Spleen (tissue), 11 donors: ENCODE data around the gene TMEM140. TPM values are rescaled to one million over a fixed set of nuclear protein-coding genes. Genes with fewer than 3 reads are reported as not detected.
A peak's percentile ranks its signal among the peaks of the same experiment; 100 is the strongest.

Source experiments
- DNase-seq: peaks from one replicate; pipeline ENCODE4 v3.0.0-alpha.2; 2020
- H3K27ac ChIP-seq, 8 donors: fragments of 200-600 bp; sonication (generic) in 7 of 8; 1 replicate in 4 of 8; 2 replicates in 4 of 8; pipeline versions ENCODE4 v1.5.0 to v1.8.0; 2016 to 2021; ENCODE audit warnings: inconsistent platforms in 4 of 8, mild to moderate bottlenecking in 4 of 8, moderate library complexity in 1 of 8
- H3K27me3 ChIP-seq, 7 donors: fragments of 200-600 bp; sonication (generic) in 6 of 7; replicated peaks in 1 of 7; 1 replicate in 4 of 7; 2 replicates in 3 of 7; pipeline versions ENCODE4 v1.5.0 to v1.8.0; 2016 to 2021; ENCODE audit warnings: inconsistent platforms in 3 of 7, mild to moderate bottlenecking in 1 of 7
- H3K36me3 ChIP-seq, 6 donors: fragments of 200-600 bp; sonication (generic) in 5 of 6; 1 replicate in 4 of 6; 2 replicates in 2 of 6; pipeline versions ENCODE4 v1.5.0 to v1.8.0; 2016 to 2021; ENCODE audit warnings: inconsistent platforms in 2 of 6
- H3K4me1 ChIP-seq, 6 donors: fragments of 200-600 bp; sonication (generic) in 5 of 6; 1 replicate in 3 of 6; 2 replicates in 3 of 6; pipeline versions ENCODE4 v1.5.0 to v1.8.0; 2016 to 2021; ENCODE audit warnings: inconsistent platforms in 3 of 6
- H3K4me3 ChIP-seq, 8 donors: fragments of 200-600 bp; sonication (generic) in 7 of 8; 1 replicate in 4 of 8; 2 replicates in 4 of 8; pipeline versions ENCODE4 v1.5.0 to v1.8.0; 2016 to 2021; ENCODE audit warnings: inconsistent platforms in 4 of 8, mild to moderate bottlenecking in 4 of 8, moderate library complexity in 2 of 8
- H3K9me3 ChIP-seq, 8 donors: fragments of 200-600 bp; sonication (generic) in 7 of 8; 1 replicate in 4 of 8; 2 replicates in 4 of 8; pipeline versions ENCODE4 v1.5.0 to v1.8.0; 2016 to 2021; ENCODE audit warnings: inconsistent platforms in 4 of 8
- CTCF ChIP-seq, 11 experiments: fragments of 200-600 bp in 7 of 11; fragments of 450-650 bp in 4 of 11; sonication (generic) in 4 of 11; IDR thresholded peaks in 8 of 11; conservative IDR thresholded peaks in 3 of 11; 1 replicate in 7 of 11; 2 replicates in 4 of 11; pipeline versions ENCODE4 v1.4.0 to v1.8.0; 2016 to 2021; ENCODE audit warnings: antibody characterized with exemption in 11 of 11, inconsistent platforms in 4 of 11, mild to moderate bottlenecking in 1 of 11
- POLR2A ChIP-seq, 3 donors: fragments of 450-650 bp; IDR thresholded peaks; one replicate each; pipeline ENCODE4 v1.5.1; 2017; ENCODE audit warnings: antibody characterized with exemption in 3 of 3, mild to moderate bottlenecking in 1 of 3
- POLR2AphosphoS5 ChIP-seq, 3 donors: sonication (generic); formaldehyde crosslinking; IDR thresholded peaks; one replicate each; pipeline ENCODE4 v1.5.1; 2017; ENCODE audit warnings: antibody characterized with exemption in 3 of 3
- WGBS, 5 donors: extraction: QIAGEN DNeasy Blood & Tissue Kit in 3 of 5; methylation state at CpG; one replicate each; pipeline versions ENCODE4 v1.1.5 to v1.1.7; 2013 to 2018; 5-methylcytosine and 5-hydroxymethylcytosine counted together
- intact Hi-C: fragments of 100-400 bp; cut with DNase I; formaldehyde crosslinking; loops from one replicate; pipeline ENCODE4 v1.15.0; 2023; ENCODE audit warnings: low total_unique reads
- polyA plus RNA-seq, 3 donors: library from polyadenylated mRNA; stranded (reverse); fragments of 200-250 nt; gene quantifications; one replicate each; pipeline ENCODE4 v1.2.1, GENCODE V29; 2013
- total RNA-seq, 7 donors: library from RNA; depleted of rRNA in 3 of 7; stranded (reverse); fragments of >200 nt in 3 of 7; fragmentation: NEBNext Ultra II Directional in 4 of 7; extraction: Animal tissue kit (Norgen Biotek cat#: 25700) in 4 of 7; gene quantifications; one replicate each; pipeline versions ENCODE4 v1.1.0 to v1.2.1, GENCODE V29; 2016 to 2021
- donor health status: healthy with polysubstance abuse.
- donor health status: DM: no; HTN: no; CAD: no; lungs with moderate emphysema.
- donor health status: DM: no; HTN: no; CAD: no.
- donor health status: Bipolar disorder and iron deficiency.
- donor health status: healthy.
- donor health status: DM: no; HTN: no; CAD: no.
- donor health status: DM: yes; HTN: yes; CAD: no.

The TMEM140 gene
- total and polyA plus RNA-seq, 10 donors, result 7.0 to 76.1 (median 43.4) TPM

- intact Hi-C loops, result no loop called here
- Histone ChIP-seq H3K4me3 (no peak overlapping the region), H3K27ac (no peak overlapping the region), H3K9me3 (peaks cover 10 to 52% (median 43%) of the 10 kb centered on the region in 8 donors), H3K36me3 (peaks cover 0 to 41% (median 21%) of the 10 kb centered on the region in 6 donors), H3K4me1 (no peaks in the 10 kb centered on the region), H3K27me3 (no peaks in the 10 kb centered on the region)
- WGBS, 5 donors, result 85 to 93% (median 89%) methylated on average over 13 of the region's 13 CpGs
- TF ChIP-seq POLR2A (IDR thresholded peaks at IDR 0.05), result no peak
- no peak for TF ChIP-seq CTCF (IDR thresholded peaks at IDR 0.05 in 8 of 11, conservative IDR thresholded peaks at IDR 0.05 in 3 of 11)
- TF ChIP-seq POLR2AphosphoS5 (IDR thresholded peaks at IDR 0.05), result no peak
- no peak for DNase-seq
Measured at GRCh38 chr7:135178364-135178763, 30.5 kb downstream of the TMEM140 start.

GRCh38 chr7:135179321-135179925 is 31.6 kb downstream of the TMEM140 start:
- Histone ChIP-seq H3K4me1 (no peaks in the 10 kb centered on the region), H3K9me3 (peaks cover 10 to 63% (median 47%) of the 10 kb centered on the region in 8 donors), H3K4me3 (no peak overlapping the region), H3K27ac (no peak overlapping the region), H3K36me3 (peaks cover 0 to 52% (median 32%) of the 10 kb centered on the region in 6 donors), H3K27me3 (no peaks in the 10 kb centered on the region)
- TF ChIP-seq CTCF (IDR thresholded peaks at IDR 0.05 in 8 of 11, conservative IDR thresholded peaks at IDR 0.05 in 3 of 11) (no peak), POLR2AphosphoS5 (IDR thresholded peaks at IDR 0.05) (no peak), POLR2A (IDR thresholded peaks at IDR 0.05) (no peak)
- DNase-seq, result peak; percentile 17
- WGBS, 5 donors, result 93 to 97% (median 96%) methylated on average over 8 of the region's 8 CpGs
- intact Hi-C loops, result no loop called here

GRCh38 chr7:135180122-135180521 is 32.2 kb downstream of the TMEM140 start:
- 94 to 97% (median 95%) methylated on average over 5 of the region's 5 CpGs for WGBS, 5 donors
- TF ChIP-seq CTCF (IDR thresholded peaks at IDR 0.05 in 8 of 11, conservative IDR thresholded peaks at IDR 0.05 in 3 of 11), result no peak
- TF ChIP-seq POLR2AphosphoS5 (IDR thresholded peaks at IDR 0.05), result no peak
- TF ChIP-seq POLR2A (IDR thresholded peaks at IDR 0.05), result no peak
- Histone ChIP-seq H3K4me3 (no peak overlapping the region), H3K9me3 (peaks cover 10 to 66% (median 47%) of the 10 kb centered on the region in 8 donors), H3K27me3 (no peaks in the 10 kb centered on the region), H3K4me1 (no peaks in the 10 kb centered on the region), H3K27ac (no peak overlapping the region), H3K36me3 (peaks cover 0 to 59% (median 39%) of the 10 kb centered on the region in 6 donors)
- no peak for DNase-seq
- intact Hi-C loops, result no loop called here

GRCh38 chr7:135181261-135181928 is 33.5 kb downstream of the TMEM140 start:
- H3K27ac ChIP-seq, result no peak overlapping the region
- 89 to 92% (median 91%) methylated on average over 3 of the region's 3 CpGs for WGBS, 5 donors
- no peak overlapping the region for H3K4me3 ChIP-seq
- H3K4me1 ChIP-seq, result no peaks in the 10 kb centered on the region
- H3K27me3 ChIP-seq, result no peaks in the 10 kb centered on the region
- TF ChIP-seq POLR2AphosphoS5 (IDR thresholded peaks at IDR 0.05), result no peak
- TF ChIP-seq POLR2A (IDR thresholded peaks at IDR 0.05), result no peak
- TF ChIP-seq CTCF (IDR thresholded peaks at IDR 0.05 in 8 of 11, conservative IDR thresholded peaks at IDR 0.05 in 3 of 11), result no peak
- intact Hi-C loops, result no loop called here
- H3K9me3 ChIP-seq, result peaks cover 10 to 66% (median 47%) of the 10 kb centered on the region in 8 donors
- H3K36me3 ChIP-seq, result peaks cover 0 to 72% (median 51%) of the 10 kb centered on the region in 6 donors
- DNase-seq, result no peak
